ENCODE data around the gene OXCT1.
A peak's percentile ranks its signal among the peaks of the same experiment; 100 is the strongest.
"Not testable (repeated sequence)": the region's sequence is repeated elsewhere in the genome, so short reads cannot be mapped to it uniquely, and the experiment has no call there.

OXCT1 gene

DNA sequence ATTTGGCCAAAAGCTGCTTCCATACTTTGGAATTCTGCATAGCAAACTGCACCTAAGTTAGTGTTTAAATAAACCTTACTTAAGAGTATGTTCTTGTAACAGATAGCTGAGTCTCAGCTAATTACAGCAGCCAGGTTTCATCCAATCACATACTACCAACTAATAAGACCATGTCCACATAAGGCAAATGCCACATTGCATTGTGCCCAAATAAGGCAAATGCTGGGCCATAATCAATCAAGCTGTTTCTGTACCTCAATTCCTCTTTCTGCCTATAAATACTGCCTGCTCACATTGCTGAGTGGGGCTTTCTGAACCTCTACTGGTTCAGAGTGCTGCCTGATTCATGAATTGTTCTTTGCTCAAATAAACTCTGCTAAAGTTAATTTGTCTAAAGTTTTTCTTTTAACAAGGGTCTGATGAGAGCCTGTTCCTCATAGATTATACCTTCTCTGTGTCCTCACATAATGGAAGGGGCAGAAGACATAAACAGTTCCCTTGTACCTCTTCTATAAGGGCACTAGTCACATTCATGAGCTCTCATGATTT lies 4.4 kb upstream of the OXCT1 start:
- no peak for DNase-seq

DNA sequence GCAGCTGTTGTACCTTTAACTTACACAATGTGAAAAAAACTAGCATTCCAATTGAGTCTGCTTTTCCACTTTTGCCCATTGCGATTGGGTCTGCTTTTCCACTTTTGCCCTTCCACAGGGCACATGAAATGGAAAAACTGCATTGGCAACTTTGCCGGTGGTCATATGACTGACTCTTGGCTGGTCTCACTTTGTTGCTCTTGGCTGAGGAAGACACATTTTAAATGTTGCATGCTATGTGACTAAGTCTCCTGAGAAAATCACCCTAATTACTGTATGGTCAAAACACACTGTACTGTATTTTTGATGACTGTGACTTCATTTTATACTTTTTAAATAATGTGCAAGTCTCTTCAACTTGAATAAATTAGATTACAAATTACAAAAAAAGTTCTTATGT lies 1.6 kb upstream of the OXCT1 start:
- peak in 18 of 56 donors; percentile 0 to 54 (median 9) for DNase-seq

- DNase-seq: peak in 3 of 56 donors; percentile 10 to 68 (median 50)
Measured at GRCh38 chr5:41870627-41871048, 413 bp upstream of the OXCT1 start.

- peak in 19 of 56 donors; percentile 10 to 66 (median 38) for DNase-seq
Measured at GRCh38 chr5:41869151-41869723, 988 bp downstream of the OXCT1 start.

DNA sequence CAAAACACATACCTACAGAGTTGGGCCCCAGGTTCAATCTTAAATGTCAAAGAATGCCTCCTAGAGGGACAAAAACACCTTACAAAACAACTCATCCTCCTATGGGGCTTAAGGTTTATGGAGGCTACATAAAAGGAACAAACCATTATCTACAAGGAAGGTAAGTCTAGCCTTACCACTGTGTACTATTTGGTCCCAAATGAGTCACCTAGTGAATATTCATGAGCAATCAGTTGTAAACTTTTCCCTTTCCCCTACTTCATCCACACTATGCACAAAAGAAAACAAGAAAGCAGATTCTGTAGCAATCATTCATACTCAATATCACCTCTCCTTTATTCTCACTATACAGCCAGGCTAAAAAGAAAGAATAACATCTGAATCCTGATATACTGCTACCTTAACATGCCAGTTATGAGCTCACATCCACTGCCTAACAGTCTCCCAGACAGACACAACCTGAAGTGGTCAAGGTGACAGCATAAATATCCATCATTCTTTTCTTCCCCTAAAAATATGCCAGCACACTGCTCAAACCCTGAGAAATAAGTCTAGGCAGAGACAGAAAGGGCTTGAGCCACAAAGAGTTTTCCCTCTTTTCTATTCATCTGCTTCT lies 6.2 kb downstream of the OXCT1 start:
- no peak for DNase-seq

GRCh38 chr5:41858890-41859289 lies 11.3 kb downstream of the OXCT1 start:
- DNase-seq: no peak

GRCh38 chr5:41857989-41858388 lies 12.2 kb downstream of the OXCT1 start:
- DNase-seq: no peak

- DNase-seq: peak in 24 of 56 donors; percentile 1 to 75 (median 21)
Measured at GRCh38 chr5:41856644-41857491, 13.4 kb downstream of the OXCT1 start.

GRCh38 chr5:41852293-41852692 lies 17.9 kb downstream of the OXCT1 start:
- DNase-seq: no peak

DNA sequence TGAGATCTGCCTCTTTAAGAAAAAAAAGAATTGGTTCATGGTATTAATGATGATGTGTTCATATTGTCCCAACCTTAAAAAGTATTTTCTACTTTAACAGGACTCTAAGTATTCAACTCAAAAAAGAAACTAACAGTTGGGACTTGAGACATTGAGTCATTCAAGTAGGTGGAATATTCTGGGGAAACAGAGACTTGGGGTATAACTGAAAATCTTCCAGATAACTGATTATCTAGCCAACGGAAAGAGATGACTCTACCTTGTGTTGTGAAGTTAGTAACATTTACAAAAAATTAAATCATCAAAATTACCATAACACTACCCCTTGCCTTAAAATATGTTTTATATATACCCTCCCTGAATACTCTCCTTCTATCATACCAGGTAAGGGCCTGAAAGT lies 19.1 kb downstream of the OXCT1 start:
- no peak for DNase-seq

DNA sequence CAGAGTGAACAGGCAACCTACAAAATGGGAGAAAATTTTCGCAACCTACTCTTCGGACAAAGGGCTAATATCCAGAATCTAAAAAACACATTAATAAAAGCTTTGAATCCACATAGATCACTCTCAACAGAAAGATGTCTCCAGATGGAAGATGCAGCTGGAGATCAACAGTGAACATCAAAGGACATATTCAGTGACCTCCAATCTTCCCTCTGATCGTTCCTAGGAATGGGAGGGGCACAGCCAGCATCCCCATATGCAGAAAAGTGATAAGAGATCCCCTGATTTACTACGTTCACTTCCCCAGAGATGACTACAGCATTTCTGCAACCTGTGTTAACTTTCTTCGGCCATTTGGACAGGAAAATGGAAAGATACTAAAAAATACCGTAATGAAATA lies 21.2 kb downstream of the OXCT1 start:
- no peak for DNase-seq

DNA sequence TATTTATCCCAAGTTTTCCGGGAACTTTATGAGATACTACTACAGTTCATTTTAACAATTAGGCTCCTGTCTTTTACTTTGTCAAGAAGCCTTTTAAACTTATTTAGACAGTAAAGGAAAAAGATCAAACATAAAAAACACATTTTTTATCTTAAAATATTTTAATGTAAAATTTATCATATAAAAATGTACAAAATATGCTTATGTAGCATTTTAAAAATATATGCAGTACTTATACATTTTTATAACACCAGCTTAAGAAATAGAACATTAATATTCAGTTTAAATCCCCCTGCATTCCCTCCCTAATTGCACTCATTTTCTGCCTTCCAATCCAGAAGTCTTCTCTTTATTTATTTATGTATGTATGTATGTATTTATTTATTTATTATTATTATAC lies 24.5 kb downstream of the OXCT1 start:
- not testable (repeated sequence) for DNase-seq

GRCh38 chr5:41844502-41844901 lies 25.7 kb downstream of the OXCT1 start:
- DNase-seq: no peak

DNA sequence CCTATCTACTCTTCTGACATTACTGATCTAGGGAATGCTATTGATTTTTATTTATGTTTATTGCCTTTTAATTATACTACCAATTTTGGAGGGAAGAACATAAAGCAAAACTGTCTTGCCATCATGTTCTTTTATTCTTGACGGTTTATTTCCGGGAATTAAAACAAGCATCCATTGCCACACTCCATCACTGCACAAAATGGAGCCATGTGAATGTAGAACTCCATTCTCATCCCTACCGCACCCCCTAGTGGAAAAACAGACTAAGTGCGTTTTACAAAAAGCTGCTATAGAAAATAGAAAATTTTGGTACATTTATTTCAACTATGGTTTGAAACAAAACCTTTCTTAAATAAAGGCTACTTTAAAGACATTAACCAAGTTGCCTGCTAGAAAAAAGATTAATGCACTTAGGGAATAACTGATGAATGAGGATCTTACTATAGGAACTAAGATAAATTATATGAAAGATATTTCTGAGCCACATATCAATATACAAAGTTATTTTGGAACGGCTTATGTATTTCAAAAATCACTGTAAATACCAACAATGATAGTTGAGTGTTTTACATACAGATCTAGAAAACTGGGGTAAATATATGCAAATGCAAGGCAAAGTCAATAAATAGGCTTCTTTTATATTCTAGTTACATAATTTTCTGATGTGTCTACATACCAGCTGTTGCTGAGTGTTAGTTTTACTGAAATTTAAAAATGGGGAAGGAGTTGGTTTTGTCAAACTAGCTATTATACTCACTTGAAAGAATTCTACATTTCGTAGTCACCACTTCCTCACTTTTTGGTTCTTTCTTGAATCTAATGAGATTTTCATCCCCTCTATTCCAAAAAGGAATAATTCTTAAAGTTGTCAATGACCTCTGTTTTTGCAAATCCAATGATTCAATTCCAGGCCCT lies 26.5 kb downstream of the OXCT1 start:
- peak in 13 of 56 donors; percentile 1 to 33 (median 7) for DNase-seq

DNA sequence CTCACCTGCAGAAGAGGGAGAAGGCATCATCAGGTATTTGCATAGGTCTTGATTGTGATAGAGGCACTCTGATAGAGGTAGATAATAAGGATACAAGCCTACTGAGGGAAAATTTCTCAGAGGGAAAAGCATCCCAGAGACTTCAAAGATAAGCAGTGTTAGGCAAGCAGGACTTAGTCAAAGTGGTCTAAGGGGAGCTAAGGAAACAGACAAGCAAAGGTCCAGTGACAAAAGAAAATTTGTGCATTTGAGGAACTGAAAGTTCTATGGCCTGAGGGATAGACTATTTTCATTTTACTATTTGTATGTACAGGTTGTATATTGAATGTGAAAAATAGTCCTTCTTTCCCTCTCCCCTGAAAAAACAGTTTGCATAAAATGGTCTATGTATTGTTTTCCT lies 27.4 kb downstream of the OXCT1 start:
- no peak for DNase-seq

DNA sequence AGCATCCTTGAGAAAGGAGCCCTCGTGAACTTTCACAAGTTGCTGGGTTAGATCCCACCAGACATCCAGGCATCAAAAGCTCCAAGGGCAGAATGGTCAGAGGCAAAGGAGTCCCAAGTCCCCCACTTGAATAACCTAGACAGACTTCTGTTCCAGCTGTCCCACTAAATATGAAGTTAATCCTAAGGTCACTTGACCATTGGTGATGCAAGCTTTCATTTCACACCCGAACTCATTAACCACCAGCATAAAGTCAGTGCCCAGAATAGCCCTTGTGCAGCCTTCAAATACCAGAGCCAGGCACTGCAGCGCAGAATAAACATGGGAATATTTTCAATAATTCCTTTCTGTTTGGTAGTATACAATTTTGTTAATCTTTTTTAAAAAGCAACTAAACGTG lies 28.9 kb downstream of the OXCT1 start:
- DNase-seq: no peak

- no peak for DNase-seq
Measured at GRCh38 chr5:41840251-41840650, 30.0 kb downstream of the OXCT1 start.

GRCh38 chr5:41837793-41838192 lies 32.4 kb downstream of the OXCT1 start:
- no peak for DNase-seq

DNA sequence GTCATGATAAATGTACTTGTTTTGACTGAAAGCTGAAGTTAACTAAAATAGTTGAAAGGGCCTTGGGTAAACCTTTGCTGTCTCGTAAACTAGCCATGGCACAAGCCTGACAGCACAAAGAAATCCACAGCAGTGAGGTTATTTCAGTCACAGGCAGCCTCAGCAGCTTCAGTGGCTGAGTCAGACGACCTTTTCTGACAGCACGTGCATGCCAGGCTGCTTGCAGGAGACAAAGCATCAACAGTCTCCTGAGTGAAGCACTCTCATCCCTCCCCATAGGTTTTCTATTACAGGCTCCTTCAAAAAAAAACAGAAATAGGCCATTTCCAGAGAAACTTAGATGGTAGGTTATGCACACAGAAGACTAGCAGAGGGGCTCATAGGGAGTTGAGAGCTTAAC lies 34.6 kb downstream of the OXCT1 start:
- DNase-seq: peak in 24 of 56 donors; percentile 2 to 55 (median 15)

DNA sequence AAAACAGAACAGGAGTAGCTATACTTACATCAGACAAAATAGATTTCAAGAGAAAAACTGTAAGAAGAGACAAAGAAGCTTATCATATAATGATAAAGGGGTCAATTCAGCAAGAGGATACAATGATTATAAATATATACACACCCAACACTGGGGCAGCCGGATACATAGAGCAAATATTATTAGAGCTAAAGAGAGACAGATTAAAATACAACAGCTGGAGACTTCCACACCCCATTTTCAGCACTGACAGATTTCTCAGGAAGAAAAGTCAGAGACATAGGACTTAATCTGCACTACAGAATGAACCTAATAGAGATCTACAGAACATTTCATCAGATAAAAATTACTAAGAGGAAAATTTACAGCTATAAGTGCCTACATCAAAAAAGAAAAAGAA lies 35.7 kb downstream of the OXCT1 start:
- no peak for DNase-seq

DNA sequence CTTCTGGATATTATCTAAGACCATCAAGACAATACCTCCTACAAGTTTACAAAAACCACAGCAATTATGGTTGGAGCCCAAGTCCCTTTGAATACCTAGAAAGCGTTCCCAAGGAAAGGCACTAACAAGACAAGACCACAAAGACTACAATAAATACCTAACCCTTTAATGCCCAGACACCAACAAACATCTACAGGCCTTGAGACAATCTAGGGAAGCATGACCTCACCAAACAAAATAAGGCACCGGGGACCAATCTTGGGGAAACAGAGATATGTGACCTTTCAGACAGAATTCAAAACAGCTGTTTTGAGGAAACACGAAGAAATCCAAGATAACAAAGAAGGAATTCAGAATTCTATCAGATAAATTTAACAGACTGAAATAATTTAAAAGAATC lies 37.8 kb downstream of the OXCT1 start:
- no peak for DNase-seq

All from amygdala (tissue), 56 donors.